ENCODE results near the gene SCGB2B2.
A peak's percentile ranks its signal among the peaks of the same experiment; 100 is the strongest.
"Not testable (repeated sequence)": the region's sequence is repeated elsewhere in the genome, so short reads cannot be mapped to it uniquely, and the experiment has no call there.

Gene SCGB2B2

GRCh38 chr19:34676697-34677385, at the start of gene SCGB2B2:
Gene SCGB2B2 (minus strand): TSS chr19:34677159. CDS start chr19:34594563, 82,596 bp downstream.
- Mint-ChIP-seq H3K4me3 (peak within 1 kb of the TSS; percentile 92), H3K4me1 (ENCODE audit: low read depth) (peaks cover 12% of the 10 kb centered on the region), H3K27ac (peak within 1 kb of the TSS; percentile 100), H3K27me3 (peaks cover 32% of the 10 kb centered on the region), H3K9me3 (peaks cover 77% of the 10 kb centered on the region), H3K36me3 (ENCODE audit: low read depth) (peaks cover 58% of the 10 kb centered on the region)
- intact Hi-C loops (cut with micrococcal nuclease) = loop anchor here (1.0 kb wide), 1 partner anchor 57 kb away; the partner anchor contains the start of gene ZNF181

GRCh38 chr19:34725400-34725799, 48.4 kb upstream of the SCGB2B2 start:
- no peak overlapping the region for H3K27ac Mint-ChIP-seq
- H3K27me3 Mint-ChIP-seq = peaks cover 30% of the 10 kb centered on the region
- intact Hi-C loops (cut with micrococcal nuclease) = no loop called here
- H3K4me3 Mint-ChIP-seq = no peak overlapping the region
- no peaks in the 10 kb centered on the region for H3K4me1 Mint-ChIP-seq (ENCODE audit: low read depth)
- H3K9me3 Mint-ChIP-seq = peaks cover 9% of the 10 kb centered on the region
- no peaks in the 10 kb centered on the region for H3K36me3 Mint-ChIP-seq (ENCODE audit: low read depth)

GRCh38 chr19:34722353-34722752, 45.4 kb upstream of the SCGB2B2 start:
- no peaks in the 10 kb centered on the region for H3K36me3 Mint-ChIP-seq (ENCODE audit: low read depth)
- no peaks in the 10 kb centered on the region for H3K4me1 Mint-ChIP-seq (ENCODE audit: low read depth)
- no peak overlapping the region for H3K27ac Mint-ChIP-seq
- H3K9me3 Mint-ChIP-seq = peaks cover 9% of the 10 kb centered on the region
- peaks cover 24% of the 10 kb centered on the region for H3K27me3 Mint-ChIP-seq
- H3K4me3 Mint-ChIP-seq = no peak overlapping the region
- intact Hi-C loops (cut with micrococcal nuclease) = no loop called here

GRCh38 chr19:34715357-34715756, 38.4 kb upstream of the SCGB2B2 start:
- intact Hi-C loops (cut with micrococcal nuclease) = no loop called here
- Mint-ChIP-seq H3K27ac (no peak overlapping the region), H3K4me1 (ENCODE audit: low read depth) (no peaks in the 10 kb centered on the region), H3K4me3 (no peak overlapping the region), H3K9me3 (peaks cover 47% of the 10 kb centered on the region), H3K27me3 (peaks cover 8% of the 10 kb centered on the region), H3K36me3 (ENCODE audit: low read depth) (no peaks in the 10 kb centered on the region)

- peaks cover 47% of the 10 kb centered on the region for H3K9me3 Mint-ChIP-seq
- peaks cover 8% of the 10 kb centered on the region for H3K27me3 Mint-ChIP-seq
- no peaks in the 10 kb centered on the region for H3K4me1 Mint-ChIP-seq (ENCODE audit: low read depth)
- H3K27ac Mint-ChIP-seq = no peak overlapping the region
- intact Hi-C loops (cut with micrococcal nuclease) = no loop called here
- H3K4me3 Mint-ChIP-seq = no peak overlapping the region
- no peaks in the 10 kb centered on the region for H3K36me3 Mint-ChIP-seq (ENCODE audit: low read depth)
These were observed 36.3 kb upstream of the SCGB2B2 start for GRCh38 chr19:34713262-34713637.

GRCh38 chr19:34712395-34713261, 35.7 kb upstream of the SCGB2B2 start:
- Mint-ChIP-seq H3K9me3 (peaks cover 48% of the 10 kb centered on the region), H3K4me1 (ENCODE audit: low read depth) (no peaks in the 10 kb centered on the region), H3K4me3 (no peak overlapping the region), H3K36me3 (ENCODE audit: low read depth) (no peaks in the 10 kb centered on the region), H3K27me3 (peaks cover 8% of the 10 kb centered on the region), H3K27ac (no peak overlapping the region)
- intact Hi-C loops (cut with micrococcal nuclease) = loop anchor here (1.0 kb wide), 1 partner anchor 73 kb away; no protein-coding TSS in a partner anchor

- Mint-ChIP-seq H3K27me3 (peaks cover 6% of the 10 kb centered on the region), H3K9me3 (peaks cover 55% of the 10 kb centered on the region), H3K4me3 (no peak overlapping the region), H3K27ac (no peak overlapping the region), H3K4me1 (ENCODE audit: low read depth) (no peaks in the 10 kb centered on the region), H3K36me3 (ENCODE audit: low read depth) (no peaks in the 10 kb centered on the region)
- intact Hi-C loops (cut with micrococcal nuclease) = loop anchor here (1.0 kb wide), 1 partner anchor 73 kb away; no protein-coding TSS in a partner anchor
These were observed 34.9 kb upstream of the SCGB2B2 start for GRCh38 chr19:34711890-34712289.

- no peaks in the 10 kb centered on the region for H3K4me1 Mint-ChIP-seq (ENCODE audit: low read depth)
- intact Hi-C loops (cut with micrococcal nuclease) = no loop called here
- peaks cover 7% of the 10 kb centered on the region for H3K27me3 Mint-ChIP-seq
- H3K36me3 Mint-ChIP-seq (ENCODE audit: low read depth) = no peaks in the 10 kb centered on the region
- H3K9me3 Mint-ChIP-seq = peaks cover 46% of the 10 kb centered on the region
- H3K4me3 Mint-ChIP-seq = no peak overlapping the region
- no peak overlapping the region for H3K27ac Mint-ChIP-seq
These were observed 30.7 kb upstream of the SCGB2B2 start for GRCh38 chr19:34707661-34708060.

GRCh38 chr19:34692549-34692948, 15.6 kb upstream of the SCGB2B2 start:
- H3K27me3 Mint-ChIP-seq = peaks cover 9% of the 10 kb centered on the region
- peaks cover 56% of the 10 kb centered on the region for H3K9me3 Mint-ChIP-seq
- intact Hi-C loops (cut with micrococcal nuclease) = no loop called here
- no peak overlapping the region for H3K27ac Mint-ChIP-seq
- no peak overlapping the region for H3K4me3 Mint-ChIP-seq
- H3K36me3 Mint-ChIP-seq (ENCODE audit: low read depth) = no peaks in the 10 kb centered on the region
- H3K4me1 Mint-ChIP-seq (ENCODE audit: low read depth) = no peaks in the 10 kb centered on the region

- no peak overlapping the region for H3K27ac Mint-ChIP-seq
- H3K36me3 Mint-ChIP-seq (ENCODE audit: low read depth) = no peaks in the 10 kb centered on the region
- no peaks in the 10 kb centered on the region for H3K4me1 Mint-ChIP-seq (ENCODE audit: low read depth)
- peaks cover 77% of the 10 kb centered on the region for H3K9me3 Mint-ChIP-seq
- H3K4me3 Mint-ChIP-seq = no peak overlapping the region
- intact Hi-C loops (cut with micrococcal nuclease) = no loop called here
- H3K27me3 Mint-ChIP-seq = peaks cover 9% of the 10 kb centered on the region
These were observed 13.4 kb upstream of the SCGB2B2 start for GRCh38 chr19:34690372-34690771.

- Mint-ChIP-seq H3K4me3 (no peak overlapping the region), H3K9me3 (peaks cover 86% of the 10 kb centered on the region), H3K27ac (no peak overlapping the region), H3K36me3 (ENCODE audit: low read depth) (peaks cover 12% of the 10 kb centered on the region), H3K4me1 (ENCODE audit: low read depth) (no peaks in the 10 kb centered on the region), H3K27me3 (peaks cover 9% of the 10 kb centered on the region)
- intact Hi-C loops (cut with micrococcal nuclease) = no loop called here
These were observed 11.6 kb upstream of the SCGB2B2 start for GRCh38 chr19:34688592-34688991.

- Mint-ChIP-seq H3K4me3 (no peak overlapping the region), H3K9me3 (peaks cover 92% of the 10 kb centered on the region), H3K4me1 (ENCODE audit: low read depth) (no peaks in the 10 kb centered on the region), H3K27ac (no peak overlapping the region), H3K36me3 (ENCODE audit: low read depth) (peaks cover 24% of the 10 kb centered on the region), H3K27me3 (peaks cover 6% of the 10 kb centered on the region)
- intact Hi-C loops (cut with micrococcal nuclease) = no loop called here
These were observed 10.4 kb upstream of the SCGB2B2 start for GRCh38 chr19:34687348-34687747.

- Mint-ChIP-seq H3K9me3 (peaks cover 92% of the 10 kb centered on the region), H3K36me3 (ENCODE audit: low read depth) (peaks cover 33% of the 10 kb centered on the region), H3K27me3 (peaks cover 4% of the 10 kb centered on the region), H3K27ac (no peak overlapping the region), H3K4me3 (no peak overlapping the region), H3K4me1 (ENCODE audit: low read depth) (no peaks in the 10 kb centered on the region)
- intact Hi-C loops (cut with micrococcal nuclease) = no loop called here
These were observed 9.5 kb upstream of the SCGB2B2 start for GRCh38 chr19:34686455-34686854.

- H3K4me3 Mint-ChIP-seq; H3K27me3 Mint-ChIP-seq; H3K4me1 Mint-ChIP-seq (ENCODE audit: low read depth); intact Hi-C loops (cut with micrococcal nuclease); H3K27ac Mint-ChIP-seq: not testable (repeated sequence)
- H3K9me3 Mint-ChIP-seq = peaks cover 99% of the 10 kb centered on the region
- H3K36me3 Mint-ChIP-seq (ENCODE audit: low read depth) = peaks cover 45% of the 10 kb centered on the region
These were observed 8.3 kb upstream of the SCGB2B2 start for GRCh38 chr19:34685266-34685665.

Data from dendritic cell treated with granulocyte-macrophage colony-stimulating factor and Interleukin-4, amounts not matched to agents 40 ng/mL and 50 ng/mL, for 4 days (primary cell).